ENCODE measurements around the gene C1orf174. TPM values are rescaled to one million over a fixed set of nuclear protein-coding genes. Genes with fewer than 3 reads are reported as not detected.

C1orf174 gene
- total and polyA plus RNA-seq, 4 donors: 10.8 to 19.3 (median 17.6) TPM

- no peak for ATAC-seq (ENCODE audit: insufficient read depth, low FRiP score)
- 66% methylated on average over 22 of the region's 22 CpGs for WGBS, 2 donors
- Histone ChIP-seq H3K4me1 (ENCODE audit: control insufficient read depth in 5 of 5, insufficient read depth in 5 of 5, low read length in 5 of 5) (peaks cover 0 to 11% (median 0%) of the 10 kb centered on the region in 5 donors), H3K9ac (ENCODE audit: insufficient read depth in 1 of 2, low read length in 2 of 2) (no peak overlapping the region), H3K27ac (ENCODE audit: low read depth in 1 of 2, low read length in 1 of 2) (no peak overlapping the region), H3K36me3 (ENCODE audit: control insufficient read depth in 4 of 4, insufficient read depth in 4 of 4, low read length in 4 of 4) (no peaks in the 10 kb centered on the region), H3K9me3 (ENCODE audit: control insufficient read depth in 4 of 4, insufficient read depth in 3 of 4, low read length in 3 of 4) (no peaks in the 10 kb centered on the region), H3K4me3 (no peak overlapping the region), H3K27me3 (ENCODE audit: control insufficient read depth in 3 of 3, insufficient read depth in 3 of 3, low read length in 2 of 3) (peaks cover 0 to 3% (median 2%) of the 10 kb centered on the region in 3 donors)
- no peak for DNase-seq
- TF ChIP-seq CTCF (IDR thresholded peaks at IDR 0.05; ENCODE audit: control extremely low read depth, extremely low read depth): no peak
These were observed 7.0 kb upstream of the C1orf174 start for GRCh38 chr1:3907031-3907534.

- peaks cover 0 to 8% (median 0%) of the 10 kb centered on the region in 5 donors for H3K4me1 ChIP-seq (ENCODE audit: control insufficient read depth in 5 of 5, insufficient read depth in 5 of 5, low read length in 5 of 5)
- peaks cover 0 to 2% (median 2%) of the 10 kb centered on the region in 3 donors for H3K27me3 ChIP-seq (ENCODE audit: control insufficient read depth in 3 of 3, insufficient read depth in 3 of 3, low read length in 2 of 3)
- WGBS, 2 donors: 88 to 95% methylated on average over 11 of the region's 11 CpGs
- ATAC-seq (ENCODE audit: insufficient read depth, low FRiP score) (no peak), DNase-seq (peak in 1 of 3 donors; percentile 2)
- no peak overlapping the region for H3K4me3 ChIP-seq
- H3K36me3 ChIP-seq (ENCODE audit: control insufficient read depth in 4 of 4, insufficient read depth in 4 of 4, low read length in 4 of 4): no peaks in the 10 kb centered on the region
- no peak overlapping the region for H3K9ac ChIP-seq (ENCODE audit: insufficient read depth in 1 of 2, low read length in 2 of 2)
- no peaks in the 10 kb centered on the region for H3K9me3 ChIP-seq (ENCODE audit: control insufficient read depth in 4 of 4, insufficient read depth in 3 of 4, low read length in 3 of 4)
- TF ChIP-seq CTCF (IDR thresholded peaks at IDR 0.05; ENCODE audit: control extremely low read depth, extremely low read depth): no peak
- H3K27ac ChIP-seq (ENCODE audit: low read depth in 1 of 2, low read length in 1 of 2): no peak overlapping the region
These were observed 6.6 kb upstream of the C1orf174 start for GRCh38 chr1:3906672-3907020.

GRCh38 chr1:3905953-3906671, 6.0 kb upstream of the C1orf174 start:
- WGBS, 2 donors: 85 to 86% methylated on average over 18 of the region's 18 CpGs
- TF ChIP-seq CTCF (IDR thresholded peaks at IDR 0.05; ENCODE audit: control extremely low read depth, extremely low read depth): no peak
- H3K9me3 ChIP-seq (ENCODE audit: control insufficient read depth in 4 of 4, insufficient read depth in 3 of 4, low read length in 3 of 4): no peaks in the 10 kb centered on the region
- DNase-seq (no peak), ATAC-seq (ENCODE audit: insufficient read depth, low FRiP score) (no peak)
- no peaks in the 10 kb centered on the region for H3K36me3 ChIP-seq (ENCODE audit: control insufficient read depth in 4 of 4, insufficient read depth in 4 of 4, low read length in 4 of 4)
- no peak overlapping the region for H3K9ac ChIP-seq (ENCODE audit: insufficient read depth in 1 of 2, low read length in 2 of 2)
- no peak overlapping the region for H3K4me3 ChIP-seq
- H3K4me1 ChIP-seq (ENCODE audit: control insufficient read depth in 5 of 5, insufficient read depth in 5 of 5, low read length in 5 of 5): peaks cover 0 to 3% (median 0%) of the 10 kb centered on the region in 5 donors
- peaks cover 0 to 2% (median 0%) of the 10 kb centered on the region in 3 donors for H3K27me3 ChIP-seq (ENCODE audit: control insufficient read depth in 3 of 3, insufficient read depth in 3 of 3, low read length in 2 of 3)
- H3K27ac ChIP-seq (ENCODE audit: low read depth in 1 of 2, low read length in 1 of 2): no peak overlapping the region
